Activated naive CD4-positive, alpha-beta T cell (primary cell): ENCODE data around the gene SLC51B.
"Not testable (repeated sequence)": the region's sequence is repeated elsewhere in the genome, so short reads cannot be mapped to it uniquely, and the experiment has no call there.

Experiments used
- DNase-seq, 4 experiments: peaks; one replicate each; lab custom pipeline; 2025; lab: John Stamatoyannopoulos, UW

The SLC51B gene

DNA sequence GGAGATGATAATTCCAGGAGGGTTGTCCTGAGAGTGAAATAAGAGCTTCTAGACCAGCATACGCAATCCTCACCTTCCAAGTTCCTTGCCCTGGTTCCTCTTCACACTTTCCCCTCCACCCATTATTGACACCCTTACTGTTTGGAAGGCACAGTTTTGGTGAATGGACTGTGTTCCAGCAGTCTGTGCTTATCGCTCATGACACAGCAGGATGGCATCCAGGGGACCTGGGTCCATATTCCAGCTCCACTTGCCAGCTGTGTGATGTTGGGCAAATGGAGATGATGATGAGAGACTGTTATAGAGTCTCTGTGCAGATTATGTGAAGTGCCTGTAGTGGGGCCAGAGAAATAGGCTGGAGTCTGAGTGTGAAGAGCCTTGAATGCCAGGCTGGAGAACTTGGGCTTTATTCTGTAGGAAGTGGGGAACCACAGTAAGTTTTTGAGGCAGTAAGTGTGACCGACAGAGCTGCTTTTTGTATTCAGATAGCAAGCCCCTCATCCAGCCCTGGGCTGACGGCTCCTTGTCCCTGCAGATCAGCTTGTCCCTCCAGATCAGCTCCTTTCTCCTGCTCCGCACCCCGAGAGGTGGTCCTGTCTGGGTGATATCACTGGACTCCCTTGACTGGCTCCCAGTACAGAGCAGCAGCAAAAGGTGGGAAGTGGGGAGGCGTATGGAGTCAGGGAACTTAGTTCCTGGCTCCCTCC is 39.5 kb downstream of the SLC51B start:
- no peak for DNase-seq

DNA sequence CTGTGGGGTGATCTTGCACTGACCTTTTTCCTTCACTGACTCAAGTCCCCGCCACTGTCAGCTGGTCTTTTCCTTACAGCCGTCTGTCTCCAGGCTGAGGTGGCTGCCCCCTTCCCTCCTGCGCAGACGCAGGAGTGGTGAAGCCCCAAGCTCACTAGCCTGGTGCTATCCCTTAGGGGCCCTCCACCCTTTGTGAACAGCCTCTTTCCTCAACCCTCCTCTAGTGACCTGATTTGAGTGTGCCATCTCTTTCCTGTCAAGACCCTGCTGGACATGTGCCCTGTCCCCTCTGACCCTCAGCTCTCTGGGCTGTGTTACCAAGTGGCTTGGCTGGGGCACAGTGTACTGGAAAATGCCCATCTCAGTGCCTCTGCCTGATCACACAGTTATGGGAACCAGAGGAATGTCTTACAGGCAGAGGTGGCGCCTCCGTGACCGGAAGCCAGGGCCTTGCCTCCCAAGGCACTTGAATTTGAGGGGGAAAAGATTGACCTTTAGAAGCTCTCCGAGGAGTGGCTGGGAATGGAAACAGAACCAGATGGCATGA is 40.1 kb downstream of the SLC51B start:
- DNase-seq: no peak

DNA sequence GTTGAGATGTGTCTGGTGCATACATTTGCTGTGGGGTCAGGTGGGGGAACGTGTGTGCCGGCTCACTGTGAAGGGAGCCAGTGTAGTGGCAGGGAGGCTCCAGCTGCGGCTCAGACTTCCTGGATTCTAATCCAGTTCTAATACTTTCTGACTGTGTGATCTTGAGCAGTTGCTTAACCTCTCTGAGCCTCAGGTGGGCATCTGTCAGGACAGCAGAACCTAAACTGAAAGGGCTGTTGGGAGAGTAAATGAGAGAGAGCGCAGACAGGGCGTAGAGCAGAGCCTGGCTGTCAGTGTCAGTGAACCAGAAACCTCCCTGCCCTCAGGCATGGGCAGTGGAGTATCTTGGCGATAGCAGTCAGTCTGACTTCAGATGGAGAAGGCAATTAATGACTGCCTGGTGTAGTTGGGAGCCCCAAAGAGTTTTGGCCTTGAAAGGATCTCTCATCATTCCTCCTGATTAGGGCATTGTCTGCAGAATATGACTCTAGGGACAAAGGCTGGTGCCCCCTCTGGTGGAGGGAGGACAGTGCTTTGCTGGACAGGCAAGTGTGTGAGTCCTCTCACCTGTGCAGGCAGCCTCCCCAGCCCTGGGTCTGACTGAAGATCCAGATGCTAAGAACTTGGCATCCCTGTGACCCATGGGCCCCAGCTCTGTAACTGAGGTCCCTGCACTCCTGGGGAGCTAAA is 40.9 kb downstream of the SLC51B start:
- no peak for DNase-seq

DNA sequence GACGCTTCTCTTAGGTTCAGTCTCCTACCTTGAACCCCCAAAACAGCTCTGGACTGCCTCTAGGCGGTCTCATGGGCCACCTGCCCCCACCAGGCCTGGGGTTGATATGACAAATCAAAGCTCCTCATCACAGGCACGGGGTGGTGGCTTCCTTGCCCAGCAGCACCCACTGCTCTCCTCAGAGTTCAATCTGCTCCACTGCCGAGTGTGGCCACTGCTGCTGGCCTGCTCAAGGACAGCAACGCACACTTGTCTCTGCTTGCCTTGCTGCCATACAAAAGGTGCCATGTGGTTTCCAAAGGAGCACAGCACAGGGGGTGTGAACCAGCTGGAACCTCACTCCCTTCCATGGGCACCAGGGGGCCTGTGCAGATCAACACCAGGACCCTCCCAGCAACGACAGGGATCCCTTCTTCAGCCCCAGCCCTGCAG is 41.5 kb downstream of the SLC51B start:
- DNase-seq: no peak

DNA sequence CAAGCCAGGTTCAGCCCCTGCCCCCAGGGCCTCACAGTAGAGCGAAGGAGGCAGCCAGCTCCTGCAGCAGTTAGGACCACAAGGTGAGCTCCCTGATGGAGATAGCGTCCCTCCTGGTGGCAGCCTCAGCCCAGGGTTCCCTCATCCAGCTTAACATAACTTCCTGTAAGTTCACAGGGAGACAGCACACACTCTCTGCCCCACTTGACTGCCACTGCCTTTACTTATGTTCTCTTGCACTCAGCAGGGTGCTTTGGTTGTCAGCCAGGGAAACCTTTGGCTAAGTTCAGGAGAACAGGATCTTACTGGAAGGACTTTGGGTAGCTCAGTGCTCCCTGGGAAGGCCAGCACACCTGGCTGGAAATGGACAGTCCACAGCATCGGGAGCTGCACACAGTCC is 42.2 kb downstream of the SLC51B start:
- DNase-seq: no peak

DNA sequence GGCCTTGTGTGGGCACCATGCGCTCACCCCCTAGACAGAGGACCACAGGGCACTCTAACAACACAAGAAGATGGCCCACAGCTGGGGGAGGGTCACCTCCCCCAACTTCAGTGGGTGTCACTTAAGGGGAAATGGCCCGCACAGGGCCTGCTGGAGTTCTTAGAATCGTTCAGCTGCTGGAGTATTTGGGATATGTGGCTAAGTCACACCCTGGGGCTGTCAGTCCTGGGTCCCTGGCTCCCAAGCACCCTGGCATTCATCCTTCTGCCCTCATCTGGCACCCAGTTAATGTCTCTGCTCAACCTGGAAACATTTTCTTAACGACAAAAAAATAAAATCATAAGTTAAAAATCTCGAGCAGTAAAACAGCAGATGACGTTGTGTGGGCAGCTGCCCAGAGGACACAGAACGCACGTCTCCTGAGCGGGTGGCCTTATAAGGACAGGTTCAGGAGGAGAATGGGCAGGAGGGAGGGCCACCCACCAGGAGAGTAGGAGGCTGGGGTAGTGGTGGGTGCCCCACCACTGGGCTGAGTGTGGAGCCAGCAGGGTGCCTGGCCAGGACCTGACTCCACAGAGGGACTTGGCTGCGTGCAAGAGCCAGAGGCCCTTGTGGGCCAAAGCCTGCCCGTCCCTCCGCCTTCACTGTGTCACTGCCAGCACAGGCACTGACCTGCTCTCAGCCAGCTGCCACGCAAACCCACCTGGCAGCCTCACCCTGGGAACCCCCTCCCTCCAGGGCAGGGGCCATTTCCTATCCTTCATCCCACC is 42.9 kb downstream of the SLC51B start:
- DNase-seq: no peak

DNA sequence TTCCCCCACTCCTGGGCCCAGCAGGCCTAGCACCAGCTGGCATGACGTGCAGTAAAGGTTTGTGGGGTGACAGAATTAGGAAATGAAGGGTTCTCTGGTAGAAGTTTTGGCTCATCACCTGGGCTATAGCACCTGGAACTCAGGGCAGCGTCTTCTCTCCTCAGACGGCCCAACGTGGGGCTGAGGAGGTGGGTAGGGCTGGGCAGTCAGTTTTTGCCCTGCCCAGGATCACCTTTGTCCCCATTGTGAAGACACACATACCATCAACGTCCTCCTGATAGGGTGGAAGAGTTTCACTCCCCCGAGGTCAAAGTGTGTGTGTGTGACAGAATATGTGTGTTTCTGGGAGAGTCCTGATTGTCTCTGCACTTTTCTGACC is 43.4 kb downstream of the SLC51B start:
- no peak for DNase-seq

DNA sequence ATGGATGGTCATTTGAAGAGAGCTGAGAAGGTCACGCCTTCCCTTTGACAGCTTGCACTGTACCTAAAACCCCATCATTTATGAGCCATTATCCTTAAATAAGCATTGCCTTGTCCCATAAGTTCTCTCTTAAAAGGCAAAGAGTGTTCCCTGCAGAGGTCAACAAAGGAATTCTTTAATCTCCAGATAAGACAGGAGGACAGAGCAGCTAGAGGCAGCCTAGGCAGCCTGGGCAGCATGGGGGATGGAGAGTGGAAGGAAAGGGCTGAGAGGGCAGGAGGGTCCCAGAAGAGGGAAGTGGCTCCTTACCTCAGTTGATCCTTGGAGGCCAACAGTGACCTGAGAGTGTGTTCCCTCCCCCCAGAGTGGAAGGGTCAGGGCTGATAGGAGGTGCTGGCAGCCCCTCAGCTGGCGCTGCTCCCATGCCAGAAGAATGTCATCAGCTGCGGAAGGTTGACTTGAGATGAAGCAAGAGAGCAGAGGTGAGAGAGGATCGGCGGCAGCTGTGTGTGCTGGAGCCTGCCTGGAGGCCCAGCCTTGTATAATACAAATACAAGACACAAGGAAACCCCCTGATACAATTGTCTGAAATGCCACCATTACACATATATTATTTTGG is 44.1 kb downstream of the SLC51B start:
- no peak for DNase-seq

DNA sequence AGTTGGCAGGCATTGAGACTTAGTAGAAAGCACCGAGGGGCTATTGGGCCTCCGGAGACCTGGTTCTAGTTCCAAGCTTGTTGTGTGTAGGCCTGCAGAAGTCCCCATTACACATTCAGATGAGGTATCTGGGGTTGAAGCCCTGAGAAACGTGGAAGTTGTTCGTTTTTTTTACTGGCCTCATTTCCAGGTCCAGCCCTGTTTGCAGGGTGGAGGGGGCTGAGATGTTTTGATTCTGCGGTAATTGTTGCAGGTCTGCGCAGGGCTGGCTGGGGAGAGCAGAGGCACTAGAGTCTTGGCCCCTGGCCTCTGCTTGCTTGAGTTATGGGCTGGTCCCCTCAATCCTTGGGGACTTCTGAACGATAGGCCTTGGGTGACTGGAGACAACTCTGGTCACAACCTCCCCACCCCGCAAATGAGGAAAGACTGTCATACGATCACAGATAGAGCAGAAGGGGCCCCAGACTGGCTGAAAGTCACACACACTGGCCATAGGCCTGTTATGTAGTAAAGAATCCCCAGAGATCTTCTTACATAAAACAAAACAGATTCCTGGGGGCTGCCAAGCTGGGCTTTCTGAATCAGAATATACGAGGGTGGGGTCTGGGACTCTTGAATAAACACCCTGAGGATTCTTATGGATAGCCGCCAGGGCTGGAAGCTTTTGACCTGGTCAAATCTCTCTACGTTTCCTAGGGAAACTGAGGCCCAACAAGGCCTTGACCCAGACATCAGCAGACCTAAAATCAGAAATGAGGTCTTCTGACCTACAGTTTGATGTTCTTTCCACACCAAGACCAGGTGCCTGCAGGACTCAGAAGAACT is 47.0 kb downstream of the SLC51B start:
- DNase-seq: no peak

DNA sequence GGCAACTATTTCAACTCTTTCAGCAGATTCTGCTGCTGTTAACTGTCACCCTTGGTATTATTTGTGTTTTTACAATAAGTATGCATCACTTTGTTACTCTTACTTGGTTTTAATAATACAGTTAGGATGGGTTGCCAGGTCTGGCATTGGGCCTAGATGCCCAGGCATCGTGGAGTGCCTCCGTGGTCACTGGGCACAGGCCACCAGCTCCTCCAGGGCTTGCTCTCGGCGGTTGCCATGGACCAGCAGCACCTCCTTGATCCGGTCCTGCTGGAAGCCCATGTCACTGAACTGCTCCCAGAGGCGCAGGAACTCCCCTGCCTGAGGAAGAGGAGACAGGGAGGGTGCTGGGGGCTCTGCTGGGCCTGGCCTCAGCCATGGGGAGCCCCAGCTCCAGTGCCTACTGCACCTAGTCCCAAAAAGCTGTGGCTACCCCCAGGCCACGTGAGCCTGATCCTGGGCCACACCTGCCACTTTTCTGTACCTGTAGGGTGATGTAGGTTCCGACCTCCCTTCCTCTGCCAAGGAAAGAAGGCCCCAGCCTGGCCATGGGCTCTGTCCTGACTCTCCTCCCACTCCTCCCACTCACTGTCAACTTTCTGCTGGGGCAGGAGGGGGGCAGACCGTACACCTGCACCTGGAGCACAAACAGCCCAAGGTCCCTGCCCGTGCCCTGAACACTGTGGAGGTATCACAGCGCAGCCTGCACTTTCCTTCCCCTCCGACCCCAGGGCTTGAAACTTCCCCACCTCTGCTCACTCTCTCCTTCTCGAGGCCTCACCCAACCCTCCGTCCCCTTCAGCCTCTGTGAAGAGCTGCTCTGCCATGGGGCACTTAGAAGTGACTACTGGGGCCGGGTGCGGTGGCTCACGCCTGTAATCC is 48.0 kb downstream of the SLC51B start:
- DNase-seq: no peak

DNA sequence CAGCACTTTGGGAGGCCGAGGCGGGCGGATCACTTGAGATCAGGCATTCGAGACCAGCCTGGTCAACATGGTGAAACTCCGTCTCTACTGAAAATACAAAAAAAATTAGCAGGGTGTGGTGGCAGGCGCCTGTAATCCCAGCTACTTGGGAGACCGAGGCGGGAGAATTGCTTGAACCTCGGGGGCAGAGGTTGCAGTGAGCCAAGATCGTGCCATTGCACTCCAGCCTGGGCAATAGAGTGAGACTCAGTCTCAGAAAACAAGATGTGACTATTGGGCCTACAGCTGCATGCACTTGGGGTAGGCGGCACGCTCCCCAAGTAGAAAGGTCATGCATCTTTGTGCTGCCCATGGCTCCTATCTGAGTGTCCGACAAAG is 48.6 kb downstream of the SLC51B start:
- DNase-seq: not testable (repeated sequence)

DNA sequence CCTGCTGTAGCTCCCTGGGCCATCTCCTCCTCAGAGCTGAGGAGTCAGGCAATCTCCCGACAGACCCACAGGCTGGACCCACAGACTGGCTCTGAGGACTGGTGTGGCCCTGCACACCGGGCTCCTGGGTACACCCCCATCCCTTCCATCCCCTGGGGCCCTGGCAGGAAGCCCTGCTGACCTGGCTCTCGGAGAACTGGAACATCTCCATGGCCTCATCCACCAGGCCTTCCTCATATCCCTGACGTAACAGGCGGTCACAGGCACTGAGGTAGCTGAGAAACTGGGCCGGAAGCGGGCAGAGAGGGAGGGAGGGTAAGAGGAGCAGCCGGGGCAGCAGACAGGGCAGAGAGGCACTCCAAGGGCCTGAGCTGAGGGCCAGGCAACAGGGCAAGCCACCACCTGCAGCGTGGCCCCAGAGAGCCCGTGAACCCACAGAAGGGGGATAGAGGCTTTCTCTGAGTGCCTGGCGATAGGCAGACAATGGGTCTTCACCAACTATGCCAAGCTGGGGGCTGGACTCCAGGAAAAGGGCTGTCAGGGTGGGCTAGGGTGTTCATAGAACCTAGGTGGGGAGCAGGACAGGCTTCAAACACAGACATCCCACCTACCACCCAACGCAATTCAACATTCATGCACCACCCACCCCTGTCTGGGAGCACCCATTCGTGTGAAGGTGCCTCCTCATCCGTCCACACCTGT is 49.3 kb downstream of the SLC51B start:
- no peak for DNase-seq

DNA sequence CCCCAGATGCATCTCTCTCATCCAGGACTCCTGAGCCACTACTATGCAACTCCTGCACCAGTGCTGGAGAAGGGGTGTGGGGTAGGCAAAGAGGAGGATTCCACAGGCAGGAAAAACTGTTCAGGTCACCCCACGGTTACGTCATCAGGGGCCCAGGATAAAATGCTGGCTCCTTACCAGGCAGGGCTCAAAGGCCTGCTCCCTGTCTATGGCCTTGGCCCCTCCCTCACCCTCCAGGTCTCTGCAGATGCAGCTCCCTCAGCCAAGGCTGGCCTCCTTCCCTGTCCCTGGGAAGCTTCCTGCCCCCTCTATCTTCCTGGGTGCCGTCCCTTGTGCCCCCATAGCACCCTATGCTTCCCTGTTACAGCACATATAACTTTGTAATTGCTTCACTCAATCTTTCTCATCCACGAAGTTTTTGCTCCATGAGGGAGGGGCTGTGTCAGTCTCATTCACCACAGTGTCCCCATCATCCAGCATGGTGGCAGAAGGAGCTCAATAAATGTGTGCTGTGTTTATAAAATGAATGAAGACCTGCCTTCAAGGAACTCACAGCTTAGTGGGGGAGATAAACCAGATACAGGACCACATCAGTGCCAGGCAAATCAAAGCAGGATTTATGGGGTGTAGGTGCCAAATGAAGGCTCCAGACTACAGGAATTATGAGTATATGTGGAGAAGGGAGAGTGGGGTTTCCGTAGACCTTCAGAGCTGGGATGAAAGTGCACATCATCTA is 50.0 kb downstream of the SLC51B start:
- DNase-seq: no peak

DNA sequence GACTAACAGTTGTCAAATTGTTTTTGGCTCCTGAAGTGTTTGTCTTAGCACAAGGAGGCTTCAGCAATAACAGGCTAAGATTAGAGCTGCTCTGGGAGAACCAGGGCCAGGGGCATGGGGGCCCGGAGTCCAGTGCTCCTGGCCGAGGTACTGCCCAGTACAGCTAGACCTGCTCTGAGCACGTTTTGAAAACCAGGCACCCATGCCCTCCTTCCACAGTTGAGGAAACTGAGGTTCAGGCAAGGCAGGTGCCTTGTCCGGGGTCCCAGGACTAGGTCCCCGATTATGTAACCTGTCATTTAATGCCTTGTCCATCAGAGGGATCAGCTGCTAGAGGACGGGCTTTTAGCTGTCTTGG is 50.5 kb downstream of the SLC51B start:
- DNase-seq: no peak

DNA sequence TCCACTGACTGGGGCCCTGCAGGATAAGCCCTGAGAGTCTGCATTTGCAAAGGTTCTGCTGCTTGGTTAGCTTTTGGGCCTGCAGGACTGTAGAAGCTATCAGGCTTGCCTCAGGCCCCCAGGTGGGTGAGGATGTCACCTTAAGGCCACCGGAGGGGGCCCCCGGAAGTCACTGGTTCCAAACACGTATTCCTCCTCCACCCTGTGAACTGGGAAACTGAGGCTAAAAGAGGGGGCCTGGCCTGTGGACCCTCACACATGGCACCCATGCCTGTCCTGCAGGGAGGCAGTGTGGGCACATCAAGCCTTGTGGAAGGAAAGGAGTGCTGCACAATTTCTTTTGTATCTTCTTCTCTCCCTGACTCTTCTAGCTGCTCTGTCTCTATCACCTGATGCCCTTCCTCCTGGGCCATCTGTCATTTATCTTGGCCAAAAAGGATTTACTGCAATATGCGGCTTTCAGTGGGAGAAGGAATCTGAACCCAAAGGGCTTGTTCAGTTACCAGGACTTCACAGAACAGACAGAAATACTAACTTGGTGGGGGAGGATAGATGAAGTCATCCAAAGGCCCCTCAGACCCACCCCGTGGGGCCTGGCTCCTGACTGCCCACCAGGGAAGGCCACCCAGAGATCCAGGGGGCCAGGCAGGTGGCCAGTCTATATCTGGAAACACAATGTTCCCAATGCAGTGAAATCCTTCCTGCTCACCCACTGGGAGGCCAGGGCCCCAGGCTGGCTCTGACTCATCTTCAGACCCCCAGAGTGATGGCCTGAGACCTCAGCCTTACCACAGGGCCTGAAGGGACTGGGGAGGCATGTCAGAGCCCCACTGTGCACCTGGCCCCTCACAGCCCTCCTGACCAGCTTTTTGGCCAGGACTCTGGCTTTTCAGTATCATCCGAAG is 51.5 kb downstream of the SLC51B start:
- no peak for DNase-seq

DNA sequence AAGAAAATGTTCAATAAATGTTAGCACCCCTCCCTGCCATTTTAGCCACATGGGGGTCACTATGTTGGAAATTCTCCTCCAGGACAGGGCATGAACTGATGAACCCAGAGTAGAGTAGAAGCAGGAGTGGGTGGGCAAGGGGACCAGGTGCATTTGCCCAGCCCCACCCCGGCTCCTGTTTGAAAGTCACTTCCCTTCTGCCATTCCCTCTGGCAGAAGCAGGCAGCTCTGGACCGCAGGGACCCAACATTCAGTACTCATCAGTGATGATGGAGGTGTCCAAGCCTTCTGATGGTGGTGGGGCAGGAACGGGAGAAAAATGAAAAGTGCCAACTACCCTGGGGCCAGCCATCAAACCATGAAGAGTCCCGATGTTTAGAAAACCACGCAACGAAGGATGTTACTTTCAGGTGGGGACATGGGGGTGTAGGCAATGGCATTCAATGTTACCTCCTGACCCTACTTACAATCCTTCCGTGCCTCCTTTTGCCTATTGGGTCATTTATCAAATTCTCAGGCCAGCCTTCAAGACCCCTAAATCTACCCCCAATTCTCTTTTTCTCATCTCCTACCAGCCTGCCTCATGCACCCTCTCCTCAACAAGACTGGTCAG is 52.6 kb downstream of the SLC51B start:
- DNase-seq: no peak

DNA sequence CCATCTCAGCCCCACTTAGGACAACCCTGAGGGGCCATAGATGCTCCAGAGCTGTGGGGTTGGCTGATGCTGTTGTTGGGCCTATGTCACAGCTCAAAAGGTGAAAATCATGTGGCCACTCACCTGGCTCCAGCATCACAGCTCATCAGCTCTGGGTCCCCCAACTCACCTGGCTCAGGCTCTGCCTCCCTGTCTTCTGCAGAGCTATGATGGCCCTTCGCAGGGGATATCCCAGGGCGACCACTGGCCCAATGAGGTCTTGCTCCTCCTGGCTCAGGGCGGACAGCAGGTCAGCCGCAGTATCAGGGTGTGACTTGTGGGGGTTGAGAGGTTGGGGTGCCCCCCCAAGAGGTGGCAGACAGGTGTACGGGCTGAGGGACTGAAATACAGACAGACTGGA is 54.1 kb downstream of the SLC51B start:
- no peak for DNase-seq

DNA sequence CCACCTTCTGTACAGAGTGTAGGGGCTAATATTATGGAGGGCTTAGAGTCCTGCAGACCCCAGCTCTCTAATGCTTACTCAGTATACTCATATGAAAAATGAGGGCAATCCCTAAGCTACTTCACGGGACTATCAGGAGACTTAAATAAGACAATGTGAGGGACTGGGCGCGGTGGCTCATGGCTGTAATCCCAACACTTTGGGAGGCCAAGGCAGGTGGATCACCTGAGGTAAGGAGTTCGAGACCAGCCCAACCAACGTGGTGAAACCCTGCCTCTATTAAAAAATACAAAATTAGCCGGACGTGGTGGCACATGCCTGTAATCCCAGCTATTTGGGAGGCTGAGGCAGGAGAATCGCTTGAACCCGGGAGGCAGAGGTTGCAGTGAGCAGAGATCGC is 54.6 kb downstream of the SLC51B start:
- DNase-seq: not testable (repeated sequence)
